Activated gamma-delta T cell treated with anti-CD3 and anti-CD28 coated beads, Interleukin-2, amount 50 U/mL, for 16 hours (primary cell): Measurements from ENCODE around the gene HBEGF.

Experiments used
- DNase-seq: peaks from one replicate; pipeline ENCODE4 v3.0.0-alpha.2; 2020; ENCODE audit warnings: low read depth

HBEGF gene

GRCh38 chr5:140346348-140347221 is at the start of gene HBEGF:
HBEGF (minus strand) TSS chr5:140346603; CDS start chr5:140346328, 275 bp downstream.
- peak; percentile 24 for DNase-seq

GRCh38 chr5:140393738-140394137 is 47.3 kb upstream of the HBEGF start:
- no peak for DNase-seq

- no peak for DNase-seq
These were observed 45.3 kb upstream of the HBEGF start for GRCh38 chr5:140391732-140392131.

GRCh38 chr5:140391312-140391711 is 44.9 kb upstream of the HBEGF start:
- no peak for DNase-seq

- DNase-seq: no peak
These were observed 41.6 kb upstream of the HBEGF start for GRCh38 chr5:140388052-140388451.

GRCh38 chr5:140383300-140383699 is 36.9 kb upstream of the HBEGF start:
- no peak for DNase-seq

- no peak for DNase-seq
These were observed 36.5 kb upstream of the HBEGF start for GRCh38 chr5:140382866-140383265.

- no peak for DNase-seq
These were observed 35.6 kb upstream of the HBEGF start for GRCh38 chr5:140381972-140382371.

GRCh38 chr5:140381351-140381750 is 34.9 kb upstream of the HBEGF start:
- no peak for DNase-seq

GRCh38 chr5:140372971-140373487 is 26.6 kb upstream of the HBEGF start:
- DNase-seq: no peak

- no peak for DNase-seq
These were observed 25.2 kb upstream of the HBEGF start for GRCh38 chr5:140371356-140372151.

- no peak for DNase-seq
These were observed 21.0 kb upstream of the HBEGF start for GRCh38 chr5:140367256-140368013.

GRCh38 chr5:140366589-140367255 is 20.3 kb upstream of the HBEGF start:
- no peak for DNase-seq

GRCh38 chr5:140365941-140366340 is 19.5 kb upstream of the HBEGF start:
- DNase-seq: no peak

GRCh38 chr5:140365282-140365681 is 18.9 kb upstream of the HBEGF start:
- no peak for DNase-seq

GRCh38 chr5:140364472-140364765 is 18.0 kb upstream of the HBEGF start:
- no peak for DNase-seq

- no peak for DNase-seq
These were observed 17.4 kb upstream of the HBEGF start for GRCh38 chr5:140363631-140364471.

GRCh38 chr5:140362875-140363630 is 16.6 kb upstream of the HBEGF start:
- peak; percentile 71 for DNase-seq

GRCh38 chr5:140362311-140362710 is 15.9 kb upstream of the HBEGF start:
- no peak for DNase-seq

- no peak for DNase-seq
These were observed 15.5 kb upstream of the HBEGF start for GRCh38 chr5:140361901-140362300.
